Transverse colon (tissue), 4 donors: ENCODE data around the gene BCL11B. TPM values are rescaled to one million over a fixed set of nuclear protein-coding genes. Genes with fewer than 3 reads are reported as not detected.

Experiments
- DNase-seq: peaks from one replicate; pipeline ENCODE4 v3.0.0-alpha.2; 2019
- H3K27ac ChIP-seq, 4 donors: fragments of 200-600 bp; sonication (generic); 2 replicates each; pipeline ENCODE4 v1.5.1; 2016 to 2018; ENCODE audit warnings: inconsistent platforms in 4 of 4
- H3K27me3 ChIP-seq: fragments of 200-600 bp; sonication (generic); 2 replicates; pipeline ENCODE4 v1.5.1; 2017; ENCODE audit warnings: inconsistent platforms
- H3K36me3 ChIP-seq, 4 donors: fragments of 200-600 bp; sonication (generic); 2 replicates each; pipeline ENCODE4 v1.5.1; 2017 to 2019; ENCODE audit warnings: inconsistent platforms in 4 of 4
- H3K4me1 ChIP-seq, 4 donors: fragments of 200-600 bp; sonication (generic); 2 replicates each; pipeline ENCODE4 v1.5.1; 2017 to 2020; ENCODE audit warnings: inconsistent platforms in 4 of 4
- H3K4me3 ChIP-seq, 4 donors: fragments of 200-600 bp; sonication (generic); 1 replicate in 1 of 4; 2 replicates in 3 of 4; pipeline versions ENCODE4 v1.5.1 to v1.6.1; 2017 to 2019; ENCODE audit warnings: inconsistent platforms in 4 of 4
- H3K9me3 ChIP-seq, 2 donors: fragments of 200-600 bp; sonication (generic); 2 replicates each; pipeline ENCODE4 v1.5.1; 2017 to 2019; ENCODE audit warnings: inconsistent platforms in 2 of 2
- EP300 ChIP-seq: sonication (generic); formaldehyde crosslinking; IDR thresholded peaks from one replicate; pipeline ENCODE4 v1.6.1; 2017; ENCODE audit warnings: antibody characterized with exemption, low read depth
- POLR2A ChIP-seq: fragments of 450-650 bp; IDR thresholded peaks from one replicate; pipeline ENCODE4 v1.6.1; 2016; ENCODE audit warnings: antibody characterized with exemption, mild to moderate bottlenecking, moderate library complexity
- POLR2AphosphoS5 ChIP-seq, 3 donors: sonication (generic); formaldehyde crosslinking; IDR thresholded peaks; one replicate each; pipeline ENCODE4 v1.6.1; 2016; ENCODE audit warnings: antibody characterized with exemption in 3 of 3
- WGBS, 2 donors: methylation state at CpG; one replicate each; pipeline ENCODE4 v1.1.5; 2018; ENCODE audit warnings: low coverage in 1 of 2; 5-methylcytosine and 5-hydroxymethylcytosine counted together
- in situ Hi-C, 4 donors: fragments of 200-750 bp; cut with MboI; loops; one replicate each; pipeline versions ENCODE4 v1.15.0 to v1.15.1; 2017; ENCODE audit warnings: low sequenced_read_pairs in 3 of 4, low pct_ligation_motif_present in 1 of 4, low pct_unique_long_range_greater_than_20kb in 1 of 4
- intact Hi-C: fragments of 100-400 bp; cut with DNase I; formaldehyde crosslinking; loops from one replicate; pipeline ENCODE4 v1.15.1; 2023; ENCODE audit warnings: low total_unique reads
- total RNA-seq, 4 donors: library from RNA; depleted of rRNA; stranded (reverse); fragments of >200 nt; gene quantifications; one replicate each; pipeline ENCODE4 v1.1.0, GENCODE V29; 2016
- TF ChIP-seq, protein P1 (sequence below), 5 experiments: fragments of 200-600 bp in 3 of 5; fragments of 450-650 bp in 2 of 5; sonication (generic) in 3 of 5; IDR thresholded peaks; 1 replicate in 2 of 5; 2 replicates in 3 of 5; pipeline ENCODE4 v1.5.1; 2016 to 2017; ENCODE audit warnings: antibody characterized with exemption in 5 of 5, inconsistent platforms in 3 of 5, mild to moderate bottlenecking in 2 of 5, moderate library complexity in 1 of 5

The BCL11B gene
- total RNA-seq, 4 donors from 2014 or later, result 0.37 to 4.8 (median 3.7) TPM

DNA sequence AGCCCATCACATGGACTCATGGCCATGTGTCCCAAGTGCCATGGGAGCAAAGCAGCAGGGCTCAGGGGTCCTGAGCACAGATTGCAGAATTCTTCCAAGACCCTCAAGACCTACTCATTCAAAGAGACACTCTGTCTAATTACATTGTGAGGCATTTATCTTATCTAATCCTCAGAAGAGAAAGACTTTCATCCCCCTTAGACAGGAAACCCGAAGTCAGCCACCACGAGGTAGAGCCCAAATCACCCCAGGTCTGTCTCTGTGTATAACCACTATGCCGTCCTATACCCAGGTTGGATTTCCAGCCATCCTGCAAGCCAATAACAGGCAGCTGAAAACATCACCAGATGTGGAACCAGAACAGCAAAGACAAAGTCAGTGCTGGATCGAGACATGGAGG lies 8.9 kb upstream of the BCL11B start:
- DNase-seq, result no peak
- H3K4me1 ChIP-seq, result no peaks in the 10 kb centered on the region
- no peak overlapping the region for H3K4me3 ChIP-seq
- intact Hi-C loops, result no loop called here
- peaks cover 8% of the 10 kb centered on the region for H3K27me3 ChIP-seq
- no peak for TF ChIP-seq POLR2A
- no peak for TF ChIP-seq POLR2AphosphoS5 (IDR thresholded peaks at IDR 0.05)
- TF ChIP-seq, protein P1, sequence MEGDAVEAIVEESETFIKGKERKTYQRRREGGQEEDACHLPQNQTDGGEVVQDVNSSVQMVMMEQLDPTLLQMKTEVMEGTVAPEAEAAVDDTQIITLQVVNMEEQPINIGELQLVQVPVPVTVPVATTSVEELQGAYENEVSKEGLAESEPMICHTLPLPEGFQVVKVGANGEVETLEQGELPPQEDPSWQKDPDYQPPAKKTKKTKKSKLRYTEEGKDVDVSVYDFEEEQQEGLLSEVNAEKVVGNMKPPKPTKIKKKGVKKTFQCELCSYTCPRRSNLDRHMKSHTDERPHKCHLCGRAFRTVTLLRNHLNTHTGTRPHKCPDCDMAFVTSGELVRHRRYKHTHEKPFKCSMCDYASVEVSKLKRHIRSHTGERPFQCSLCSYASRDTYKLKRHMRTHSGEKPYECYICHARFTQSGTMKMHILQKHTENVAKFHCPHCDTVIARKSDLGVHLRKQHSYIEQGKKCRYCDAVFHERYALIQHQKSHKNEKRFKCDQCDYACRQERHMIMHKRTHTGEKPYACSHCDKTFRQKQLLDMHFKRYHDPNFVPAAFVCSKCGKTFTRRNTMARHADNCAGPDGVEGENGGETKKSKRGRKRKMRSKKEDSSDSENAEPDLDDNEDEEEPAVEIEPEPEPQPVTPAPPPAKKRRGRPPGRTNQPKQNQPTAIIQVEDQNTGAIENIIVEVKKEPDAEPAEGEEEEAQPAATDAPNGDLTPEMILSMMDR (IDR thresholded peaks at IDR 0.05), result no peak
- no peak for TF ChIP-seq EP300
- H3K27ac ChIP-seq, result no peak overlapping the region
- in situ Hi-C loops, result no loop called here
- H3K9me3 ChIP-seq, result no peaks in the 10 kb centered on the region
- no peaks in the 10 kb centered on the region for H3K36me3 ChIP-seq
- WGBS, 2 donors, result 61 to 77% methylated on average over 4 of the region's 4 CpGs

DNA sequence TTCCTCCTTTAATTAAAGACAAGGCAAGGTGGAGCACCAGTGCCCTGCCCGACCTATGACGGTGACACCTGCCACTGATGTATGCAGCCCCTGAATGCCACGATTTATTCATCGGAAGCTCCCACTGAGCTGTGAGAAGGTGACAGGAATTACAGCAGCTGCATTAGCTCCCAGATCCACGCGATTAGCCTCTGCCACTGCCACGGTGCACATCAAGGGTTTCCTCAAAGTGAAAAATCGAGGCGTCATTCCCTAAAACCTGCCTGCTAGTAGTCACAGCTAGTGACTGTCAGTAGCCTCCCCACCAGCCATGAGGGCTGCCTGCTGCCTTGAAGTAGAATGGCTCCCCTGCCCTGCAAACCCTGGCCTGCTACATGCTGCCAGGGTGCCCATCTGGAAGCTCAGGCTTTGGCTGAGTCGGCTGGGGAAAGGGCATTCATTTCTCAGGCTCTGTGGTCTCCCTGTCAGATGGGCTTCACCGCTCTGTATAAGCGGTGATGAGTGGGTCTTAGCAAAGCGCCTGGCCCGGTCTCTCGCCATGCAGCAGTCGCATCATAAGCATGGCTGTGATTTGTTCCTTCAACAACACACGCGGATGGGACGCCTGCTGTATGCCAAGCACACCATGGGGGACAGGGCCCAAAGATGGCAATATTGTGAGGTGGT lies 8.2 kb upstream of the BCL11B start:
- TF ChIP-seq, protein P1 (IDR thresholded peaks at IDR 0.05), result no peak
- TF ChIP-seq EP300 (no peak), POLR2A (no peak), POLR2AphosphoS5 (IDR thresholded peaks at IDR 0.05) (no peak)
- Histone ChIP-seq H3K4me1 (no peaks in the 10 kb centered on the region), H3K36me3 (no peaks in the 10 kb centered on the region), H3K9me3 (no peaks in the 10 kb centered on the region), H3K27ac (no peak overlapping the region), H3K4me3 (no peak overlapping the region), H3K27me3 (peaks cover 8% of the 10 kb centered on the region)
- DNase-seq, result no peak
- intact Hi-C loops, result no loop called here
- WGBS, 2 donors, result 93% methylated on average over 18 of the region's 19 CpGs; no CpG with 5 or more reads in 1 of the 2 donors
- in situ Hi-C loops, result no loop called here

DNA sequence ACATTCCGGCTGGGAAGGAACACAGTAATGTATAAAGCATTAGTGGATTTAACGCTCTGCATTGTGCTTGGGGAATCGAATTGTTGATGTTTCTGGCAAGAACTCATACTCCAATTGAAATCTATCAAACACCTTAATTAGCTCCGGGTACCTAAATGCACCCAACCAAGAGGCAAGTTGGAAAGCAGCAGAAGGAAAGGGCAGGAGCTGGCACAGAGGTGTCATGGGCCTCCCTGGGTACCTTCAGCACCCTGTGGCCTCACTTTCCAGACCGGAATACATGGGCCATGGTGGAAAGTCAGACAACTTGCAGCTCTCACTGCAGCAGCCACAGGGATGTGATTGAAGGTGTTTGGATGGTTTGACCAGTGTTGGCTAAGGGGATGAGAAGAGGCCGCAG lies 6.8 kb upstream of the BCL11B start:
- Histone ChIP-seq H3K27me3 (peaks cover 13% of the 10 kb centered on the region), H3K36me3 (no peaks in the 10 kb centered on the region), H3K4me3 (no peak overlapping the region), H3K9me3 (no peaks in the 10 kb centered on the region), H3K27ac (no peak overlapping the region), H3K4me1 (peaks cover 0 to 10% (median 6%) of the 10 kb centered on the region in 4 donors)
- in situ Hi-C loops (no loop called here), intact Hi-C loops (no loop called here)
- DNase-seq, result no peak
- no peak for TF ChIP-seq EP300
- no peak for TF ChIP-seq POLR2AphosphoS5 (IDR thresholded peaks at IDR 0.05)
- TF ChIP-seq, protein P1 (IDR thresholded peaks at IDR 0.05), result no peak
- no peak for TF ChIP-seq POLR2A
- 72 to 76% methylated on average over 3 to 6 of the region's 6 CpGs for WGBS, 2 donors

DNA sequence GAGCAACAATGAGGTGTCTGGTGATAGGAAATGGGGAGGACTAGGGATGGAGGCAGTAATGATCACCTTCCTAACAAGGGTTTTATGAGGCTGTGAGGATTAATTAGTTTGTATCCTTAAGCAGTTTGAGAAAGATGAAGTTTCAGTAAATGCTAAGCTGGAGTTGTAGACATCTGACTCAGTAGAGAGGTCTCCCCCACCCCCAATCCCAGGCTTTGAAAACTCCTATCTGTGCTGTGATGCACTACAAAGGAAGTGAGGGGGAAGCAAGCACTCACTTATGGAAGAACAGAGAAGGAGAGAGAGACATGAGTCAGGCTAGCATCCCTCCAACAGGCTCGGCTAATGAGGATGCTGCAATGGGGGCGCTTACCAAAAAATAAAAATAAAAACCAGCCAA lies 5.5 kb upstream of the BCL11B start:
- Histone ChIP-seq H3K27me3 (peaks cover 26% of the 10 kb centered on the region), H3K4me3 (no peak overlapping the region)

More for the DNA sequence above, 5.5 kb upstream of the BCL11B start:
- Histone ChIP-seq H3K36me3 (no peaks in the 10 kb centered on the region), H3K9me3 (no peaks in the 10 kb centered on the region), H3K4me1 (peaks cover 8 to 23% (median 19%) of the 10 kb centered on the region in 4 donors), H3K27ac (no peak overlapping the region)
- TF ChIP-seq, protein P1 (IDR thresholded peaks at IDR 0.05), result no peak
- no peak for TF ChIP-seq EP300
- no peak for TF ChIP-seq POLR2A
- TF ChIP-seq POLR2AphosphoS5 (IDR thresholded peaks at IDR 0.05), result no peak
- WGBS, 2 donors, result 60% methylated on average over 2 of the region's 2 CpGs
- in situ Hi-C loops, result no loop called here
- no peak for DNase-seq
- intact Hi-C loops, result no loop called here
